Ovary (tissue), 9 donors: Measurements from ENCODE around the gene PRSS35. TPM values are rescaled to one million over a fixed set of nuclear protein-coding genes. Genes with fewer than 3 reads are reported as not detected.

Source experiments
- DNase-seq, 5 donors: peaks; one replicate each; pipeline ENCODE4 v3.0.0-alpha.2; 2019 to 2020
- H3K27ac ChIP-seq, 2 donors: fragments of 200-600 bp; one replicate each; pipeline versions ENCODE4 v1.5.1 to v1.8.0; 2019 to 2022
- H3K27me3 ChIP-seq: fragments of 200-600 bp; one replicate; pipeline ENCODE4 v1.8.0; 2022
- H3K36me3 ChIP-seq: fragments of 200-600 bp; sonication (generic); one replicate; pipeline ENCODE4 v1.5.1; 2019
- H3K4me1 ChIP-seq: one replicate; pipeline ENCODE4 v1.8.1; 2013; ENCODE audit warnings: mild to moderate bottlenecking, moderate library complexity; ENCODE audit not compliant: insufficient read depth
- H3K4me3 ChIP-seq: fragments of 200-600 bp; sonication (generic); one replicate; pipeline ENCODE4 v1.5.1; 2017
- H3K9me3 ChIP-seq, 2 donors: fragments of 200-600 bp in 1 of 2; sonication (generic) in 1 of 2; one replicate each; pipeline versions ENCODE4 v1.5.1 to v1.8.1; 2013 to 2019; ENCODE audit warnings: mild to moderate bottlenecking in 1 of 2, moderate library complexity in 1 of 2
- CTCF ChIP-seq, 3 donors: fragments of 450-650 bp in 2 of 3; fragments of 200-600 bp in 1 of 3; IDR thresholded peaks; one replicate each; pipeline versions ENCODE4 v1.5.1 to v1.8.0; 2016 to 2022; ENCODE audit warnings: antibody characterized with exemption in 3 of 3, mild to moderate bottlenecking in 1 of 3
- EP300 ChIP-seq: sonication (generic); formaldehyde crosslinking; IDR thresholded peaks from one replicate; pipeline ENCODE4 v1.6.1; 2017; ENCODE audit warnings: antibody characterized with exemption
- POLR2A ChIP-seq: fragments of 450-650 bp; IDR thresholded peaks from one replicate; pipeline ENCODE4 v1.6.1; 2017; ENCODE audit warnings: antibody characterized with exemption, mild to moderate bottlenecking, moderate library complexity
- WGBS, 3 donors: extraction: QIAGEN DNeasy Blood & Tissue Kit in 1 of 3; methylation state at CpG; one replicate each; pipeline versions ENCODE4 v1.1.5 to v1.1.7; 2013 to 2017; 5-methylcytosine and 5-hydroxymethylcytosine counted together
- intact Hi-C, 4 donors: fragments of 100-400 bp; cut with DNase I; formaldehyde crosslinking; loops; one replicate each; pipeline versions ENCODE4 v1.11.0 to v1.15.1; 2022 to 2023
- polyA plus RNA-seq, 2 donors: library from polyadenylated mRNA; stranded (reverse); fragments of 200-250 nt in 1 of 2; fragments of 350-450 nt in 1 of 2; fragmentation: Illumina TruSeq in 1 of 2; extraction: RNeasy Lipid Tissue Mini Kit (QIAGEN cat#74804) in 1 of 2; gene quantifications; one replicate each; pipeline ENCODE4 v1.2.3, GENCODE V29; 2013 to 2014
- total RNA-seq, 7 donors: library from RNA; depleted of rRNA in 2 of 7; stranded (reverse); fragments of >200 nt in 2 of 7; fragmentation: NEBNext Ultra II Directional in 3 of 7; extraction: Animal tissue kit (Norgen Biotek cat#: 25700) in 3 of 7; gene quantifications; one replicate each; pipeline versions ENCODE4 v1.1.0 to v1.2.4, GENCODE V29; 2016 to 2023
- donor health status: DM: no; HTN: no; CAD: no; lungs with moderate emphysema.
- donor health status: DM: no; HTN: no; CAD: no.
- donor health status: Bipolar disorder and iron deficiency.
- donor health status: DM: yes; HTN: yes; CAD: no.
- donor health status: DM: no; HTN: no; CAD: no.
- donor health status: DM: yes; HTN: yes; CAD: no.

PRSS35 gene
- total and polyA plus RNA-seq, 9 donors: 2.4 to 11.3 (median 6.8) TPM

DNA sequence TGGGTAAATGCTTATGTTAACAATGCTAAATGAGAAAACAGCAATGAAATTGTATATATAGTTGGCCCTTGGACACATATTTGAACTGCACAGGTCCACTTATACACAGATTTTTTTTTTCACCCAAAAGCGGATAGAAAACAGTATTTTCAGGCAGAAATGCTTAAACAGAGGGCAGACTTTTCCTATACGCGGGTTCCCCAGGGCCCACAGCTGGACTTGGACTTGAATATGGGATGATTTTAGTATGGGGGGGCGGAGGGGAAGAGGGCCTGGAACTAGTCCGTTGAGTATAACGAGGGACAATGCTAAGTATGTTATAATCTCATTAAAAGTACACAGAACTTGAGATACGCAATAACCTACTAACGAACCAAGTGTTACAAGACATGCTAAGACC lies 1.1 kb upstream of the PRSS35 start:
- H3K4me1 ChIP-seq: no peaks in the 10 kb centered on the region
- intact Hi-C loops: loop anchor here in 2 of 4 donors (5.0 to 10.0 kb wide), 6 partner anchors 94 to 1266 kb away; partner anchors contain the start of genes DOP1A (in 2 of the 2), UBE3D (in 2 of the 2) and IBTK (in 1 of the 2)
- no peaks in the 10 kb centered on the region for H3K27me3 ChIP-seq
- no peaks in the 10 kb centered on the region for H3K36me3 ChIP-seq
- WGBS, 3 donors: 82 to 86% (median 84%) methylated on average over 8 of the region's 8 CpGs
- DNase-seq: no peak
- peak overlapping the region in 1 of 2 donors; percentile 65 for H3K27ac ChIP-seq
- no peak for TF ChIP-seq EP300
- TF ChIP-seq CTCF (IDR thresholded peaks at IDR 0.05): no peak
- no peak for TF ChIP-seq POLR2A
- no peaks in the 10 kb centered on the region for H3K9me3 ChIP-seq
- H3K4me3 ChIP-seq: no peak overlapping the region

DNA sequence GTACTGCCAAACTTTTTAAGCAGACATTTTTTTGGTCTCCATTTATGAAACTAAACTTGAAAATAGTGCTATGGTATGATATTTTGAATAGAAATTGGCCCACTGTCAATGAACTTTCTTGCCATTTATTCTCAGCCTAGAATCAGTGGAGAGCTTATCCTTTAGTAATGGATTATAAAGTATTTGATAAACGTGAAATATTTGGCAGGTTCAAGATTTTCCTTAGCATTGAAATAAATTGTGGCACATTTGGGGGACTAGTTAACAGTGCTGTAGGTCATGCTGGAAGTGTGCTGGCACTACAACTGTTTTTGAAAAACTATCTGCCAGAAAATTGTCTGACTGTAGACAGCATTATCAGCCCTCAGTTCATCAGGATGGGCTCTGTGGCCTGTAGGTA lies 2.1 kb downstream of the PRSS35 start:
- Histone ChIP-seq H3K27ac (no peak overlapping the region), H3K4me1 (peaks cover 6% of the 10 kb centered on the region), H3K36me3 (no peaks in the 10 kb centered on the region), H3K27me3 (no peaks in the 10 kb centered on the region), H3K4me3 (no peak overlapping the region), H3K9me3 (no peaks in the 10 kb centered on the region)
- intact Hi-C loops: loop anchor here in 2 of 4 donors (5.0 to 10.0 kb wide), 6 partner anchors 97 to 1270 kb away; partner anchors contain the start of genes DOP1A (in 2 of the 2), UBE3D (in 2 of the 2) and IBTK (in 1 of the 2)
- WGBS, 3 donors: 6 to 19% (median 10%) methylated on average over 1 of the region's 1 CpG
- no peak for DNase-seq
- no peak for TF ChIP-seq EP300
- no peak for TF ChIP-seq POLR2A

DNA sequence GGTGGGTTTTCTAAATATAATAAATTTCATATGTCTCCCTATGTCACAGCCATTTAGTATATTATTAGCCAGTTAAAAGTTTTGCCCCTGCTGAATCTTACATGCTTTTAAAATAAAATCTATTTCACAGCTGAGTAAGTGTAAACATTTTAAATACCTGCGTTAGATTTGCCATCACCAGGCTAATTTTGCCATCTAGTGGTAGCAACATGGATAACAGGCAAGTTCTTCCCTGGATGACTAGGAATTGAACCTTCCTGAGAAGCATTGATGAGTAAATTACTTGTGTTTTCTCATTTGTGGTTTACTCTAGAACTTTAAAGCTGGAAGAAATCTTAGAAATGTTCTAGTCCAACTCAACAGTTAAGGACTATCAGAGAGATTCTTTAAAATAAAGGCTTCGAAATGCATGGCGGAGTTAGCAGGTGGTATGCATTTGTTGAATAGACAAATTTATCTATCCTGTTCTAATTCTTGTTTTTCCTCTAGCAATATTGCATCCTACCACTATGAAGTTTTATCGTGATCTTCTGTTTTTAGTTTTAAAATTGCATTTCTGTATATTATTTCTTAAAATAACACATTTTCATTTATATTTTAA lies 2.6 kb downstream of the PRSS35 start:
- Histone ChIP-seq H3K4me3 (no peak overlapping the region), H3K36me3 (no peaks in the 10 kb centered on the region), H3K27me3 (no peaks in the 10 kb centered on the region), H3K9me3 (no peaks in the 10 kb centered on the region), H3K4me1 (peaks cover 6% of the 10 kb centered on the region), H3K27ac (no peak overlapping the region)
- WGBS, 3 donors: 19 to 27% (median 19%) methylated on average over 4 of the region's 4 CpGs
- no peak for TF ChIP-seq POLR2A
- TF ChIP-seq EP300: no peak
- peak; percentile 66 to 84 (median 79) for TF ChIP-seq CTCF (IDR thresholded peaks at IDR 0.05)
- intact Hi-C loops: loop anchor here (5.0 to 10.0 kb wide), 6 partner anchors 98 to 1270 kb away; partner anchors contain the start of genes DOP1A (in 2 of the 4), UBE3D (in 2 of the 4) and IBTK (in 1 of the 4)
- peak in 1 of 5 donors; percentile 49 for DNase-seq

GRCh38 chr6:83517500-83517899 lies 5.2 kb downstream of the PRSS35 start:
- peaks cover 6% of the 10 kb centered on the region for H3K4me1 ChIP-seq
- whole genome bisulfite sequencing, 3 donors: 85 to 95% (median 91%) methylated on average over 1 of the region's 1 CpG
- no peaks in the 10 kb centered on the region for H3K36me3 ChIP-seq
- no peaks in the 10 kb centered on the region for H3K27me3 ChIP-seq
- H3K27ac ChIP-seq: peak overlapping the region in 1 of 2 donors; percentile 37
- no peaks in the 10 kb centered on the region for H3K9me3 ChIP-seq
- H3K4me3 ChIP-seq: no peak overlapping the region
- DNase-seq: no peak
- intact Hi-C loops: loop anchor here (5.0 to 10.0 kb wide), 3 partner anchors 103 to 1273 kb away; partner anchors contain the start of gene IBTK (in 1 of the 4)
- TF ChIP-seq CTCF (IDR thresholded peaks at IDR 0.05) (no peak), POLR2A (no peak), EP300 (no peak)
